Sigmoid colon (tissue), 4 donors: ENCODE results near the gene ABCB4.

ENCODE experiments used
- CTCF ChIP-seq, 4 experiments: fragments of 450-650 bp in 3 of 4; fragments of 200-600 bp in 1 of 4; IDR thresholded peaks; one replicate each; pipeline ENCODE4 v1.5.1; 2016 to 2019; ENCODE audit warnings: antibody characterized with exemption in 4 of 4, mild to moderate bottlenecking in 3 of 4, moderate library complexity in 2 of 4
- POLR2AphosphoS5 ChIP-seq, 4 donors: sonication (generic); formaldehyde crosslinking; IDR thresholded peaks; one replicate each; pipeline ENCODE4 v1.6.1; 2017; ENCODE audit warnings: antibody characterized with exemption in 4 of 4

- TF ChIP-seq CTCF (IDR thresholded peaks at IDR 0.05) = no peak
- TF ChIP-seq POLR2AphosphoS5 (IDR thresholded peaks at IDR 0.05) = no peak
These were observed 32.0 kb upstream of the ABCB4 start for GRCh38 chr7:87507446-87507845.
